HG02678 (cell line): ENCODE data around the gene PATZ1.

Source experiments
- ATAC-seq: cut with Tn5 transposase; IDR thresholded peaks from one replicate; pipeline ENCODE4 v1.9.1; 2021; ENCODE audit warnings: mild to moderate bottlenecking, moderate library complexity; ENCODE audit not compliant: unreplicated experiment

The PATZ1 gene

GRCh38 chr22:31343235-31344191 is 2.6 kb downstream of the PATZ1 start:
- no peak for ATAC-seq

GRCh38 chr22:31342389-31343140 is 3.6 kb downstream of the PATZ1 start:
- ATAC-seq: no peak

GRCh38 chr22:31341386-31342088 is 4.6 kb downstream of the PATZ1 start:
- ATAC-seq: no peak

- no peak for ATAC-seq
These were observed 5.3 kb downstream of the PATZ1 start for GRCh38 chr22:31340765-31341247.

GRCh38 chr22:31340360-31340759 is 5.8 kb downstream of the PATZ1 start:
- ATAC-seq: no peak

GRCh38 chr22:31339148-31339832 is 6.9 kb downstream of the PATZ1 start:
- ATAC-seq: no peak

GRCh38 chr22:31337178-31337577 is 9.0 kb downstream of the PATZ1 start:
- no peak for ATAC-seq

- ATAC-seq: no peak
These were observed 11.8 kb downstream of the PATZ1 start for GRCh38 chr22:31334329-31334728.

- ATAC-seq: no peak
These were observed 12.5 kb downstream of the PATZ1 start for GRCh38 chr22:31333641-31334040.

GRCh38 chr22:31332886-31333285 is 13.3 kb downstream of the PATZ1 start:
- no peak for ATAC-seq

- ATAC-seq: no peak
These were observed 14.1 kb downstream of the PATZ1 start for GRCh38 chr22:31332010-31332409.

GRCh38 chr22:31329453-31330215 is 16.5 kb downstream of the PATZ1 start:
- no peak for ATAC-seq

GRCh38 chr22:31329029-31329428 is 17.1 kb downstream of the PATZ1 start:
- no peak for ATAC-seq

- ATAC-seq: no peak
These were observed 17.6 kb downstream of the PATZ1 start for GRCh38 chr22:31328544-31328960.

GRCh38 chr22:31327806-31328543 is 18.2 kb downstream of the PATZ1 start:
- ATAC-seq: no peak

- no peak for ATAC-seq
These were observed 19.3 kb downstream of the PATZ1 start for GRCh38 chr22:31326877-31327276.

- ATAC-seq: no peak
These were observed 22.3 kb downstream of the PATZ1 start for GRCh38 chr22:31323578-31324550.

GRCh38 chr22:31321421-31321820 is 24.7 kb downstream of the PATZ1 start:
- ATAC-seq: no peak
